ENCODE measurements around the gene CFLAR. TPM values are rescaled to one million over a fixed set of nuclear protein-coding genes. Genes with fewer than 3 reads are reported as not detected.

Gene CFLAR
- total RNA-seq, 1 donor from 2014 or later: 187 TPM

DNA sequence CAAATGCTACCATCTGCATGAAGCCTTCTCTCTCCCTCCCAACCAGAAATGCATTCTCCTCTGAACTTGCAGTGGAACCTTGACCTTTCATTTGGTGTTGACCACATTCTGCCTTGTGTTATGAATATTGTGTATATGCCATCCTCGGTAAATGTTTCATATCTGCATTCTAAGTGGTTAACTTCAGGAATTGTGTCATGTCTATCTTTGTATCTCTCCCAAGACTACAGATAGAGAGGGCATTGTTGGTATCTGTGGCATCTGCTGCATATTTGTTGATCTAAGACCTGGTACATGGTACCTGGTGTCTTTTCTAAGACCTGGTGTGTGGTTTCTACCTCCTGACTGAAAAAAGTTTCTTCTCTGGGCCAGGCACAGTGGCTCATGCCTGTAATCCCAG lies 101.0 kb downstream of the CFLAR start:
- DNase-seq (ENCODE audit: low spot score): no peak

DNA sequence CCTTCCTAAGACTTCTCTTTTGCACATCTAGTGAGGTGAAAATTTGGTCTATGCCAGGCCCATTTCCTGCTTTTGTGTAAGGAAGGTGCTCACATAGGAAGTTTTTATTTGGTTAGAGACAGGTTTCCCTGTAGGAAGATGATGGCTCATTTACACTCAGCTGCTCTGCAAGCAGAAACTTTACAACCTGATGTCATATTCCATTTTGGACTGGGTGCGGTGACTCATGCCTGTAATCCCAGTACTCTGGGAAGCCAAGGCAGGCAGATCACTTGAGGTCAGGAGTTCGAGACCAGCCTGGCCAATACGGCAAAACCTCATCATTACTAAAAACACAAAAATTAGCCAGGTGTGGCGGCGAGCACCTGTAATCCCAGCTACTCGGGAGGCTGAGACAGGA lies 102.8 kb downstream of the CFLAR start:
- DNase-seq (ENCODE audit: low spot score): no peak

DNA sequence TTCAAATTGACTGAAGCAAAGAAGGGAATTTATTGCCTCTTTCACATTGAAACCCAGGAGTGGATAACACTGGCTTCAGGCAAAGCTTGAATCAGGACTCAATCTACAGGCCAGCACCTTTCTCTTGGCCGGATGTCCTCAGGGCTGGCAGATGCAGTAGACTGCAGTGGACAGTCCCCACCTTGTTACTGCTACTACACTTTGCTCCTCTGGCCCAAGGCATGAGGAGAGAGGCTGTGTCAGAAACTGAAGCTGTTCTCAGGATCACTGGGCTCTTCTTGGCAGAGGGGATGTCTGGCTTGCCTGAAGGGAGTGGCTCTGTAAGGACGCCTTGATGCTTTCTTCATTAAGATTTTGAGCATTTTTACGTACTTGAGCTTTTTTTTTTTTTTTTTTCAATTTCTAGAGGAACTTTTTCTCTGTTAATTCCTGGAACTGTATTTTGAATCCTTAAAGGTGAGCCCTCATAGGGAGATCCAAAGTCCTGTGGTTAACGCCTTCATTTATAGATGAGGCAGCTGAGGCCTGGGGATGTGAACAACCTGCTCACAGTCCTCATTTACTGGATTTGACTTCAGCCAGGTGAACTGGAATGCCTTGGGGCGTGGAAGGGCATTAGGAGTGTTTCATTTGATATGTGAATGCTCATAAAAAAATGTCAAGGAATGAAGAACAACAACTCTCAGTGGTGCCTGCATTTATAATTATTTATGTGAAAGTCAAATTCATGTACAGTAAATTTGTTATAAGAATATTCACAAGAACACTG lies 103.5 kb downstream of the CFLAR start:
- no peak for DNase-seq (ENCODE audit: low spot score)

DNA sequence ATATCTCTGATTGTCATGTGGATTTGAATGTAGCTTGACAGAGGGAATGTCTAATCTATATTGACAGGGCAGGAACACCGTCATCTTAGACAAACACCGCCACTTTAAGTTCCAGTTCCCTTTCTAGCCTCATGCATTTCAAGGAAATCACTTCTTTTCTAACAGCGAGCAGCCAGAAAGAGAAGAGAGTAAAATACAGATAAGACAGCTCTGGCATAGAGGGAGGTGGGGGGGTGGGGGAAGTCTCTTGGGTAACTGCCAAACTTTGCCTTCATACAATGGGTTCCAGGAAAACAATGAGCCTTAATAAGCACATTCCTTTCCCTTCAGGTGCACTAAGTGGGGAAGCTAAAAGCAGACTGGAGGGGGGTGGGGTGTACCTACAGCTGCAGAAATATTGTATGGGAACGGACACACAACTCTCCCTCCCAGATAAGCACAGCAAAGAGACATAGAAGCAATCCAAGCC lies 104.2 kb downstream of the CFLAR start:
- DNase-seq (ENCODE audit: low spot score): no peak

DNA sequence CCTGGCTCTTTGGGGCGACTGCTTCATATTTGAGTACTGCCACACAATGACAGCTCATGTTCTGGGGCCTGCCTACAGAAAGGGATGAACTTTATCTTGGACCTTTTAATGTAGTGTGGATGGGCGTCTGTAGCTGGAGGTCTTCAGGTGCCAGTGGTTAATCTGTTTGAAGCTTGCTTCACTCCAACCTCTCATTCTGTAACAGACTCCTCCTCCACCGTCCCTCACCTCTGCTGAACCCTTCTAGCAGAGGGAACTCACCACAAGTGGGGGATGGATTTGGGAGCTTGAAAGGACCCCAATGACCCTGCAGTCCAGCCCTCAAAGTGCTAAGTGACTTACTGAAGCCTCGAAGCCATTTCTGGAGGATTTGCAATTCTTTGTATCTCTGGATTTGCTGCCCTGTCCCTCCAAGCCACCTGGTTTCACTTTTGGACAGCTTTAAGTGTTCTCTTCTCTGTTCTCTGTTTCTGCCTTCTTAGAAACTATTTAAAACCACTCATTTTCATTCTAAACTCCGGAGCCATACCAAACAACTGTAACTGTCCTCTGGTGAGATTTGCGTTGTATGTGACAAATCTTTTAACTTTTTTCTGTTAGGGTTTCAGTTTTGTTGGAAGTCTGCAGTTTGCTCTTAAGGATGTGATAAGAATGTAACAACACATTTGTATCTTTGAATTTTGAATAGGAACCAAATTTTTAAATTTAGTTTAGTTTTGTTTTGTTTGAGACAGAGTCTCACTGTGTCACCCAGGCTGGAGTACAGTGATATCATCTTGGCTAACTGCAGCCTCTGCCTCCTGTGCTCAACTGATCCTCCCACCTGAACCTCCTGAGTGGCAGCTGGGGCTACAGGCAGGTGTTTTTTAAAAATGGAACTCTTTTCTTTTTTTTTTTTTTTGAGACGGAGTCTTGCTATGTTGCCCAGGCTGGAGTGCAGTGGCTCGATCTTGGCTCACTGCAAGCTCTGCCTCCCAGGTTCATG lies 107.4 kb downstream of the CFLAR start:
- DNase-seq (ENCODE audit: low spot score): no peak

Other genes with a start within 250 kb of the CFLAR start
- 30.8 TPM for gene PPIL3, start 227.1 kb upstream of the CFLAR start, total RNA-seq
- 30.8 TPM for gene NIF3L1, start 226.8 kb upstream of the CFLAR start, total RNA-seq
- 44.9 TPM for gene ORC2, start 152.5 kb upstream of the CFLAR start, total RNA-seq
- gene HYCC2, start 44.5 kb upstream of the CFLAR start, total RNA-seq: 34.2 TPM
- gene NDUFB3, start 44.2 kb upstream of the CFLAR start, total RNA-seq: 83.9 TPM
- 16.6 TPM for gene CASP10, start 67.0 kb downstream of the CFLAR start, total RNA-seq
- gene CASP8, start 144.4 kb downstream of the CFLAR start, total RNA-seq: 50.9 TPM
- gene FLACC1, start 241.2 kb downstream of the CFLAR start, total RNA-seq: 4.4 TPM